ENCODE measurements around the gene LRP1B.

DNA sequence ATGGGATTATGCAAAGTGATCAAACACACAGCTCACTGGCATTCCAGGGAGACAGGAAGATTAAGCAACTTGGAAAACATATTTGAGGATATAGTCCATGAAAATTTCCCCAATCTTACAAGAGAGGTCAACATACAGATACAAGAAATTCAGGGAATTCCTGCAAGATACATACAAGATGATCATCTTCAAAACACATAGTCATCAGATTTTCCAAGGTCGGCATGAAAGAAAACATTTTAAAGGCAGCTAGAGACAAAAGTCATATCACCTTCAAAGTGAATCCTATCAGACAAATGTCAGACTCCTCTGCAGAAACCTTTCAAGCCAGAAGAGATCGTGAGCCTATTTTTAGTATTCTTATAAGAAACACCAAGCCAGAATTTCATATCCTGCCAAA, 1188.5 kb downstream of the LRP1B start:
- TF ChIP-seq, protein P1, sequence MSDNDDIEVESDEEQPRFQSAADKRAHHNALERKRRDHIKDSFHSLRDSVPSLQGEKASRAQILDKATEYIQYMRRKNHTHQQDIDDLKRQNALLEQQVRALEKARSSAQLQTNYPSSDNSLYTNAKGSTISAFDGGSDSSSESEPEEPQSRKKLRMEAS (CRISPR knock-in tag; IDR thresholded peaks at IDR 0.05) = no peak
- no peak for TF ChIP-seq ZNF121 (CRISPR knock-in tag; IDR thresholded peaks at IDR 0.05)
- TF ChIP-seq, protein P2, sequence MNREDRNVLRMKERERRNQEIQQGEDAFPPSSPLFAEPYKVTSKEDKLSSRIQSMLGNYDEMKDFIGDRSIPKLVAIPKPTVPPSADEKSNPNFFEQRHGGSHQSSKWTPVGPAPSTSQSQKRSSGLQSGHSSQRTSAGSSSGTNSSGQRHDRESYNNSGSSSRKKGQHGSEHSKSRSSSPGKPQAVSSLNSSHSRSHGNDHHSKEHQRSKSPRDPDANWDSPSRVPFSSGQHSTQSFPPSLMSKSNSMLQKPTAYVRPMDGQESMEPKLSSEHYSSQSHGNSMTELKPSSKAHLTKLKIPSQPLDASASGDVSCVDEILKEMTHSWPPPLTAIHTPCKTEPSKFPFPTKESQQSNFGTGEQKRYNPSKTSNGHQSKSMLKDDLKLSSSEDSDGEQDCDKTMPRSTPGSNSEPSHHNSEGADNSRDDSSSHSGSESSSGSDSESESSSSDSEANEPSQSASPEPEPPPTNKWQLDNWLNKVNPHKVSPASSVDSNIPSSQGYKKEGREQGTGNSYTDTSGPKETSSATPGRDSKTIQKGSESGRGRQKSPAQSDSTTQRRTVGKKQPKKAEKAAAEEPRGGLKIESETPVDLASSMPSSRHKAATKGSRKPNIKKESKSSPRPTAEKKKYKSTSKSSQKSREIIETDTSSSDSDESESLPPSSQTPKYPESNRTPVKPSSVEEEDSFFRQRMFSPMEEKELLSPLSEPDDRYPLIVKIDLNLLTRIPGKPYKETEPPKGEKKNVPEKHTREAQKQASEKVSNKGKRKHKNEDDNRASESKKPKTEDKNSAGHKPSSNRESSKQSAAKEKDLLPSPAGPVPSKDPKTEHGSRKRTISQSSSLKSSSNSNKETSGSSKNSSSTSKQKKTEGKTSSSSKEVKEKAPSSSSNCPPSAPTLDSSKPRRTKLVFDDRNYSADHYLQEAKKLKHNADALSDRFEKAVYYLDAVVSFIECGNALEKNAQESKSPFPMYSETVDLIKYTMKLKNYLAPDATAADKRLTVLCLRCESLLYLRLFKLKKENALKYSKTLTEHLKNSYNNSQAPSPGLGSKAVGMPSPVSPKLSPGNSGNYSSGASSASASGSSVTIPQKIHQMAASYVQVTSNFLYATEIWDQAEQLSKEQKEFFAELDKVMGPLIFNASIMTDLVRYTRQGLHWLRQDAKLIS (CRISPR knock-in tag; IDR thresholded peaks at IDR 0.05; ENCODE audit: borderline replicate concordance) = no peak
- TF ChIP-seq, protein P3, sequence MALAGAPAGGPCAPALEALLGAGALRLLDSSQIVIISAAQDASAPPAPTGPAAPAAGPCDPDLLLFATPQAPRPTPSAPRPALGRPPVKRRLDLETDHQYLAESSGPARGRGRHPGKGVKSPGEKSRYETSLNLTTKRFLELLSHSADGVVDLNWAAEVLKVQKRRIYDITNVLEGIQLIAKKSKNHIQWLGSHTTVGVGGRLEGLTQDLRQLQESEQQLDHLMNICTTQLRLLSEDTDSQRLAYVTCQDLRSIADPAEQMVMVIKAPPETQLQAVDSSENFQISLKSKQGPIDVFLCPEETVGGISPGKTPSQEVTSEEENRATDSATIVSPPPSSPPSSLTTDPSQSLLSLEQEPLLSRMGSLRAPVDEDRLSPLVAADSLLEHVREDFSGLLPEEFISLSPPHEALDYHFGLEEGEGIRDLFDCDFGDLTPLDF (CRISPR knock-in tag; IDR thresholded peaks at IDR 0.05) = no peak
- TF ChIP-seq CREM (CRISPR knock-in tag; IDR thresholded peaks at IDR 0.05) = no peak
- TF ChIP-seq EMX1 (CRISPR knock-in tag; IDR thresholded peaks at IDR 0.05) = no peak
- TF ChIP-seq, protein P4, sequence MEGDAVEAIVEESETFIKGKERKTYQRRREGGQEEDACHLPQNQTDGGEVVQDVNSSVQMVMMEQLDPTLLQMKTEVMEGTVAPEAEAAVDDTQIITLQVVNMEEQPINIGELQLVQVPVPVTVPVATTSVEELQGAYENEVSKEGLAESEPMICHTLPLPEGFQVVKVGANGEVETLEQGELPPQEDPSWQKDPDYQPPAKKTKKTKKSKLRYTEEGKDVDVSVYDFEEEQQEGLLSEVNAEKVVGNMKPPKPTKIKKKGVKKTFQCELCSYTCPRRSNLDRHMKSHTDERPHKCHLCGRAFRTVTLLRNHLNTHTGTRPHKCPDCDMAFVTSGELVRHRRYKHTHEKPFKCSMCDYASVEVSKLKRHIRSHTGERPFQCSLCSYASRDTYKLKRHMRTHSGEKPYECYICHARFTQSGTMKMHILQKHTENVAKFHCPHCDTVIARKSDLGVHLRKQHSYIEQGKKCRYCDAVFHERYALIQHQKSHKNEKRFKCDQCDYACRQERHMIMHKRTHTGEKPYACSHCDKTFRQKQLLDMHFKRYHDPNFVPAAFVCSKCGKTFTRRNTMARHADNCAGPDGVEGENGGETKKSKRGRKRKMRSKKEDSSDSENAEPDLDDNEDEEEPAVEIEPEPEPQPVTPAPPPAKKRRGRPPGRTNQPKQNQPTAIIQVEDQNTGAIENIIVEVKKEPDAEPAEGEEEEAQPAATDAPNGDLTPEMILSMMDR (IDR thresholded peaks at IDR 0.05) = no peak
- no peak for TF ChIP-seq NFE2L1 (CRISPR knock-in tag; IDR thresholded peaks at IDR 0.05)
- TF ChIP-seq, protein P5, sequence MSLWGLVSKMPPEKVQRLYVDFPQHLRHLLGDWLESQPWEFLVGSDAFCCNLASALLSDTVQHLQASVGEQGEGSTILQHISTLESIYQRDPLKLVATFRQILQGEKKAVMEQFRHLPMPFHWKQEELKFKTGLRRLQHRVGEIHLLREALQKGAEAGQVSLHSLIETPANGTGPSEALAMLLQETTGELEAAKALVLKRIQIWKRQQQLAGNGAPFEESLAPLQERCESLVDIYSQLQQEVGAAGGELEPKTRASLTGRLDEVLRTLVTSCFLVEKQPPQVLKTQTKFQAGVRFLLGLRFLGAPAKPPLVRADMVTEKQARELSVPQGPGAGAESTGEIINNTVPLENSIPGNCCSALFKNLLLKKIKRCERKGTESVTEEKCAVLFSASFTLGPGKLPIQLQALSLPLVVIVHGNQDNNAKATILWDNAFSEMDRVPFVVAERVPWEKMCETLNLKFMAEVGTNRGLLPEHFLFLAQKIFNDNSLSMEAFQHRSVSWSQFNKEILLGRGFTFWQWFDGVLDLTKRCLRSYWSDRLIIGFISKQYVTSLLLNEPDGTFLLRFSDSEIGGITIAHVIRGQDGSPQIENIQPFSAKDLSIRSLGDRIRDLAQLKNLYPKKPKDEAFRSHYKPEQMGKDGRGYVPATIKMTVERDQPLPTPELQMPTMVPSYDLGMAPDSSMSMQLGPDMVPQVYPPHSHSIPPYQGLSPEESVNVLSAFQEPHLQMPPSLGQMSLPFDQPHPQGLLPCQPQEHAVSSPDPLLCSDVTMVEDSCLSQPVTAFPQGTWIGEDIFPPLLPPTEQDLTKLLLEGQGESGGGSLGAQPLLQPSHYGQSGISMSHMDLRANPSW (CRISPR knock-in tag; conservative IDR thresholded peaks at IDR 0.05; ENCODE audit: low read depth) = no peak
- no peak for TF ChIP-seq RELA (CRISPR knock-in tag; IDR thresholded peaks at IDR 0.05; ENCODE audit: borderline replicate concordance)
- no peak for TF ChIP-seq NR3C1 (CRISPR knock-in tag; conservative IDR thresholded peaks at IDR 0.05; ENCODE audit: low read depth)
- no peak for TF ChIP-seq SMAD4 (CRISPR knock-in tag; IDR thresholded peaks at IDR 0.05)
- TF ChIP-seq TP53 (CRISPR knock-in tag; IDR thresholded peaks at IDR 0.05) = no peak
- TF ChIP-seq, protein P6, sequence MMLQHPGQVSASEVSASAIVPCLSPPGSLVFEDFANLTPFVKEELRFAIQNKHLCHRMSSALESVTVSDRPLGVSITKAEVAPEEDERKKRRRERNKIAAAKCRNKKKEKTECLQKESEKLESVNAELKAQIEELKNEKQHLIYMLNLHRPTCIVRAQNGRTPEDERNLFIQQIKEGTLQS (CRISPR knock-in tag; conservative IDR thresholded peaks at IDR 0.05) = no peak

Measured in WTC11 (cell line).